Measurements from ENCODE around the gene POU6F1. TPM values are rescaled to one million over a fixed set of nuclear protein-coding genes. Genes with fewer than 3 reads are reported as not detected.

The POU6F1 gene
- polyA plus RNA-seq, 3 donors, result 0.65 to 5.2 TPM; not detected in 1

DNA sequence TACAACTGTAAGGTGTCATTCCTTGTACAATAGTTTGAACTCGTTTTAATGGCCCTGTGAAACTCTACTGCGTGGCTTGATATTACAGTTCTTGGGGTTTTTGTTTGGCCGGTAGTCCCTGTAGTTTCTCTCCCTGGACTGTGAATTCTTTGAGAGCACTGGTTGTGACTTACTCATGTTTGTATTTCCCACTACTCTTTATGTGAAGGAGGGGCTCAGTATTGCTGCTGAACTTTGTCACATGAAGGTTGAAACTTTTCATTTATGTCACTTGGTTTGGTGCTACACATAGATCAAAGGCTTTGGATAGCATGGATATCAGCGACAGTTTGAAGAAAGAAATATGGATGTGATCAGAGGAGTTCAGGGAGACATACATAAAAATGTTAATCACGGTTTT is 1.5 kb upstream of the POU6F1 start:
- H3K4me3 Mint-ChIP-seq, result peak overlapping the region in 1 of 2 donors; percentile 2
- no peak for TF ChIP-seq CTCF (IDR thresholded peaks at IDR 0.05)
- Histone ChIP-seq H2AFZ (ENCODE audit: insufficient read depth, low read depth, low read length, poor library complexity, severe bottlenecking) (no peak overlapping the region), H3K79me2 (ENCODE audit: insufficient read depth, low read length) (no peaks in the 10 kb centered on the region), H3K27me3 (ENCODE audit: control insufficient read depth in 2 of 2, insufficient read depth in 2 of 2, low read length in 2 of 2) (peaks cover 0 to 7% of the 10 kb centered on the region in 2 donors), H3K4me1 (ENCODE audit: control insufficient read depth in 1 of 2, insufficient read depth in 2 of 2, low read length in 2 of 2) (peaks cover 13 to 17% of the 10 kb centered on the region in 2 donors), H3K9ac (ENCODE audit: insufficient read depth, low read length, poor library complexity, severe bottlenecking) (no peak overlapping the region), H3K27ac (ENCODE audit: low read depth in 1 of 2, low read length in 2 of 2) (no peak overlapping the region), H4K20me1 (ENCODE audit: insufficient read depth, low read length) (no peaks in the 10 kb centered on the region), H3K9me3 (replicated peaks in 1 of 2; ENCODE audit: control insufficient read depth in 1 of 2, insufficient read depth in 1 of 2, low read length in 2 of 2) (no peaks in the 10 kb centered on the region), H3K4me3 (replicated peaks in 1 of 3; ENCODE audit: low read depth in 2 of 3, low read length in 3 of 3) (no peak overlapping the region), H3K36me3 (replicated peaks in 1 of 2; ENCODE audit: control insufficient read depth in 1 of 2, insufficient read depth in 2 of 2, low read length in 2 of 2) (no peaks in the 10 kb centered on the region), H3K4me2 (replicated peaks; ENCODE audit: extremely low read depth, low read length, poor library complexity, severe bottlenecking) (no peak overlapping the region)
- intact Hi-C loops (cut with micrococcal nuclease), result loop anchor here (2.0 to 10.0 kb wide), 3 partner anchors 19 to 45 kb away; partner anchors contain the start of gene DAZAP2 (in 1 of the 2)
- peaks cover 0 to 2% (median 0%) of the 10 kb centered on the region in 3 donors for H3K27me3 Mint-ChIP-seq (ENCODE audit: low read depth in 3 of 3)
- H3K4me1 Mint-ChIP-seq, result peaks cover 11% of the 10 kb centered on the region
- DNase-seq, result no peak
- H3K27ac Mint-ChIP-seq, result no peak overlapping the region
- WGBS (ENCODE audit: insufficient coverage), result 100% methylated on average over 1 of the region's 5 CpGs
- H3K9me3 Mint-ChIP-seq, result peaks cover 0 to 2% (median 0%) of the 10 kb centered on the region in 7 donors
- peaks cover 0 to 3% of the 10 kb centered on the region in 2 donors for H3K36me3 Mint-ChIP-seq

DNA sequence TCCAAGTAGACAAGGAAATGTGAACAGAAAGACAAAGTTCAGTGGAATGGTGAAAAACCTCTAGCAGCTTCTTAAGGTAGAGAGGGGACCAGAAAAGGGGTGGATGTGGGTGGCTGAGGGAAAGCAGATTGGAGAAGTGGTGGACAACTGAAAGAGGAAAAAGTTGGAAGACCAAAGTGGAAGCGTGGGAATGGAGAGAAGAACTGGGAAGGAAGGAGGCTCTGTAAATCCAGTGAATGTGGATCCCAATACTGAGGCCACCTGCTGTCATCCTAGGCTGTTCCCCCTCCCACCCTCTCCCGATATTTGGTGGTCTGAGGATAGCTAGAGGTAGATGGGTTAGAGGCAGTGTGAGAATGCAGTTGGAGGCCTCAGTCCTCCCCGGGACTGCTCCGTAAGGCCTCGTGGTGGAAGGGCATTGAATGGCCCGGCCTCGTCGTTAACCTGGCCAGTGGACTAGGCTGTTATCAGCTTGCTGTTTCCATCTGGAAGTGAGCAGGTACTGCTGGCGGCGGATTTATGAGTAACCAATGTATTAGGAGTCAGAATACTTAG is 822 bp upstream of the POU6F1 start:
- Histone ChIP-seq H3K4me1 (ENCODE audit: control insufficient read depth in 1 of 2, insufficient read depth in 2 of 2, low read length in 2 of 2) (peaks cover 13 to 17% of the 10 kb centered on the region in 2 donors), H4K20me1 (ENCODE audit: insufficient read depth, low read length) (no peaks in the 10 kb centered on the region), H3K36me3 (replicated peaks in 1 of 2; ENCODE audit: control insufficient read depth in 1 of 2, insufficient read depth in 2 of 2, low read length in 2 of 2) (no peaks in the 10 kb centered on the region), H3K4me2 (replicated peaks; ENCODE audit: extremely low read depth, low read length, poor library complexity, severe bottlenecking) (peak overlapping the region; percentile 92), H3K9ac (ENCODE audit: insufficient read depth, low read length, poor library complexity, severe bottlenecking) (peak overlapping the region; percentile 85), H3K79me2 (ENCODE audit: insufficient read depth, low read length) (no peaks in the 10 kb centered on the region), H3K27me3 (ENCODE audit: control insufficient read depth in 2 of 2, insufficient read depth in 2 of 2, low read length in 2 of 2) (peaks cover 0 to 7% of the 10 kb centered on the region in 2 donors), H2AFZ (ENCODE audit: insufficient read depth, low read depth, low read length, poor library complexity, severe bottlenecking) (peak overlapping the region; percentile 95), H3K27ac (ENCODE audit: low read depth in 1 of 2, low read length in 2 of 2) (peak overlapping the region; percentile 14 to 90), H3K9me3 (replicated peaks in 1 of 2; ENCODE audit: control insufficient read depth in 1 of 2, insufficient read depth in 1 of 2, low read length in 2 of 2) (no peaks in the 10 kb centered on the region), H3K4me3 (replicated peaks in 1 of 3; ENCODE audit: low read depth in 2 of 3, low read length in 3 of 3) (peak overlapping the region; percentile 88 to 95 (median 94))
- intact Hi-C loops (cut with micrococcal nuclease), result loop anchor here (2.0 to 10.0 kb wide), 3 partner anchors 20 to 46 kb away; partner anchors contain the start of gene DAZAP2 (in 1 of the 2)
- no peak for DNase-seq
- Mint-ChIP-seq H3K4me1 (peaks cover 11% of the 10 kb centered on the region), H3K27ac (peak overlapping the region; percentile 82 to 89 (median 85)), H3K27me3 (ENCODE audit: low read depth in 3 of 3) (peaks cover 0 to 2% (median 0%) of the 10 kb centered on the region in 3 donors), H3K36me3 (peaks cover 0 to 3% of the 10 kb centered on the region in 2 donors), H3K4me3 (peak overlapping the region; percentile 93 to 95), H3K9me3 (peaks cover 0 to 2% (median 0%) of the 10 kb centered on the region in 7 donors)
- 55% methylated on average over 6 of the region's 10 CpGs for WGBS (ENCODE audit: insufficient coverage)
- TF ChIP-seq CTCF (IDR thresholded peaks at IDR 0.05), result no peak

Measured in CD14-positive monocyte (primary cell).